GM21423 (cell line): Measurements from ENCODE around the gene OSBP2.
"Not testable (repeated sequence)": the region's sequence is repeated elsewhere in the genome, so short reads cannot be mapped to it uniquely, and the experiment has no call there.

Experiments used
- ATAC-seq: cut with Tn5 transposase; IDR thresholded peaks from one replicate; pipeline ENCODE4 v1.9.1; 2021; ENCODE audit warnings: mild to moderate bottlenecking, moderate library complexity; ENCODE audit not compliant: unreplicated experiment

The OSBP2 gene

GRCh38 chr22:30717331-30717921 lies 22.8 kb downstream of the OSBP2 start:
- ATAC-seq: no peak

DNA sequence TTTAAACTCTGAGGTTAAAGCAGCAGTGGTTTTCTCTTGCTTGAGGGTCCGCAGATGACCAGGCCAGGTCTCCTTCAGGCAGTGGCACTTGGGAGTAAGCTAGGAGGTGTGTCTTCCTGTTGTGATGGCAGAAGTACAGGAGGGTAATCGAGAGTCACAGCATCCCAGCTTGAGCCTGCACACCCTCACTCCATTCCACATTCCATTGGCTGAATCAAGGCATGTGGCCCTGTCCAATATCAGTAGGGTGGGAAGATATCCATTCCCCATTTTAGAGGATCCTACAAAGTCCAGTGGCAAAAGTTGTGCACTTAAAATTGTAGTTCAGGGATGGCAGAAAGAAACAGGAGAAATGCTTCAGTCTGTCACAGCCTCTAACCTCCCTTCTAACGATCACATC lies 23.3 kb downstream of the OSBP2 start:
- ATAC-seq: no peak

DNA sequence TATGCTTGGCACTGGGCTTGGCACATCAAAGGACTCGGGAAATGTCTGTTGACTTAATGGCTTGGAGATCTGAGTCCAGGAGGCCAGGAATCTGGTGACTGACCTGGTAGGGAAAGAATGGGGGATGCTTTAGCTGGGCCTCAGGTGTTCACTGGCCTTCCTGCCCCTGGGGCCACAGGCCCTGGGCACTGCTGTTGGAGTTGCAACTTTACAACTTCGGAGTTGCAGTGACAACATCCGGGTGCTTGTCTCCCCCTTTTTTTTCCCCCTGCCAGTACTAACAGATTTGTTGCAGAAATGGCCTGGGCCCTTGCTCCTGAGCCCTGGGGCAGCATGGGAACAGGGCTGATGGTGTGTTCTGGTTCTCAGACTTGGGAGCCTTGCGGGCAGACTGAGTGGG lies 23.8 kb downstream of the OSBP2 start:
- no peak for ATAC-seq

GRCh38 chr22:30718938-30719337 lies 24.3 kb downstream of the OSBP2 start:
- ATAC-seq: no peak

DNA sequence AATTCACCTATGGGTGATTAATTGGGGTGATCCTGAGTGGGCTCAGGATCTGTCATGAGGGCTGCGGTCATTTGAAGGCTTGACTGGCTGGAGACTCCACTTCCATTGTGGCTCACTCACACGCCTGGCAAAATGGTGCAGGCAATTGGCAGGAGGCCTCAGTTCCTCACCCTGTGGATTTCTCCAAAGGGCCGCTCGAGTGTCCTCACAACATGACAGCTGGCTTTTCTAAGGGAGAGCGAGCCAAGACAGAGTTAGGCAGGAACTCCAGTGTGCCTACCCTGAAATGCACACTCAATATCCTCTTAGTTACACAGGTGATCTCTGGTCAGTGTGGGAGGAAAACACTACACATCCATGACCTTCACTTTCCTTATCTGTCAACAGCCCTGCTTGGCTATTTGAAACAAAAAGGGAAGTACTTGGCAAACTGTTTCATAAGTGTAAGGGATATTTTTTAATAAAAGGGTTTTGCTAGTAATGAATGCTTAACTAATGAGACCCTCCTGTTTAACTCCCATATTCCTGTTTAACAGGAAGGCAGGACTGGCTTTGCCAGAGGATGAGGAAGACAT lies 25.7 kb downstream of the OSBP2 start:
- no peak for ATAC-seq

GRCh38 chr22:30721741-30722140 lies 27.1 kb downstream of the OSBP2 start:
- no peak for ATAC-seq

DNA sequence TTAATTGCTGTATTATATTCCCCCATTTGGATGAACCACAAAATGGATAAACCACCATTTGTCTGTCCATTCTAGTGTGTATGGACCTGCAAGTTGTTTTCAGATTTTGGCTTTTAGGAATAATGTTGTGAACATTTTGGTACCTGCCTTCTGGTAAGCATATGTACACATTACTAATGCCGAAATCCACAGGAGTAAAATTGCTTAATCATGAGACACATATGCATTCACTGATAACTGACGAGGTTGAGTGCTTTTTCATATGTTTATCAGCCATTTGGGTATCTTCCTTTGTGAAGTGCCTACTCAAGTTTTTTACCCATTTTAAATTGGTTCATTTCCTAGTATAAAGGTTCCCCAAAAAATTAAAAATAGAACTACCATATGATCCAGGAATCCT lies 34.2 kb downstream of the OSBP2 start:
- no peak for ATAC-seq

GRCh38 chr22:30731658-30732057 lies 37.0 kb downstream of the OSBP2 start:
- no peak for ATAC-seq

GRCh38 chr22:30732426-30732825 lies 37.8 kb downstream of the OSBP2 start:
- ATAC-seq: no peak

GRCh38 chr22:30733181-30733631 lies 38.5 kb downstream of the OSBP2 start:
- ATAC-seq: no peak

GRCh38 chr22:30740007-30740406 lies 45.3 kb downstream of the OSBP2 start:
- not testable (repeated sequence) for ATAC-seq

DNA sequence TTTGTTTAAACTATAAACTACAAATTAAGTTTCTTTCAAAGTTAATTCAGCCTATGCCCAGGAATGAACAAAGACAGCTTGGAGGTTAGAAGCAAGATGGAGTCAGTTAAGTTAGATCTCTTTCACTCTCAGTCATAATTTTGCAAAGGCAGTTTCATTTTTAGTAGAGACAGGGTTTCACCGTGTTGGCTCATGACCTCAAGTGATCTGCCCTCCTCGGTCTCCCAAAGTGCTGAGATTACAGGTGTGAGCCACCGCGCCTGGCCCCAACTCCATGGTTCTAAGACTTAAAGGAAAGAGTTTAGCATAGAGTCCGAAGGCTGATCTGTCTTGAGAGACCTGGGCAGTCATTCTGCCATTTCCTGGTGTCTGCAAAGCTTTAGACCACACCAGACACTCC lies 45.8 kb downstream of the OSBP2 start:
- ATAC-seq: not testable (repeated sequence)

- no peak for ATAC-seq
Measured at GRCh38 chr22:30742291-30743256, 47.9 kb downstream of the OSBP2 start.

DNA sequence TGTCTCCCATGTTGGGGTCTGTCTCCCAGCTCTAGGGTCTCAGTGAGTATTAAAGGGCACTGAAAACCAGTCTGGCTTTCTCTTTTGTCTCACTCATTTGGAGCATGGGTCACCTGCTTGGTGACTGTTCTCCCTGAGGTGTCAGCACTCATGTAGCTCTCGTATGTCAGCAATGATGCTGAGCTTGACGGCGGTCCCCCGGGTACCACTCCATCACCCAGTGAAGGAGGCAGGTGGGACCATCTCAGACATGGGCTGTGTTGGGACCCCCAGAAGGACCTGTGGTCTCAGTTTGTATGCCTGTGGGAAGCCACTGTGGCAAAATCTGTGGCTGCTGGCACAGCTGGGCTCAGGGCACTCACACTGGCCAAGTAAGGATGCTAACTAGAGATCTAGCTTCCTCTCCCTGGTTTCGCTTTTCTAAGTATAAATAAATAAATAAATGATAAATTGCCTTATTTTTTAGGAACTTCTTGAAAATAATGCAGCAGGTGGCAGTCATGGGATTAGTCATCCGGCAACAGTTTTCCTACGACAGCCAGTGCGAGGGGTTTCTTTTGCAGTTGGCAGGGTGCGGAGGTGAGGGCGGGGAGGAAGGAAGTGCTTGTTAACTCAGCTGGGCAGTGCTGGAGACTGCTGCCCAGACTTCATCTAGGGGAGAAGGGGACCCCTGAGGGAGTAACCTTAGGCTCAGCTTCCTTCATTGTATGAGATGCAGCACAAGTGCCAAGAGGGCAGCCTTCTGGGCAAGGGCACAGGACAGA lies 48.8 kb downstream of the OSBP2 start:
- ATAC-seq: no peak

DNA sequence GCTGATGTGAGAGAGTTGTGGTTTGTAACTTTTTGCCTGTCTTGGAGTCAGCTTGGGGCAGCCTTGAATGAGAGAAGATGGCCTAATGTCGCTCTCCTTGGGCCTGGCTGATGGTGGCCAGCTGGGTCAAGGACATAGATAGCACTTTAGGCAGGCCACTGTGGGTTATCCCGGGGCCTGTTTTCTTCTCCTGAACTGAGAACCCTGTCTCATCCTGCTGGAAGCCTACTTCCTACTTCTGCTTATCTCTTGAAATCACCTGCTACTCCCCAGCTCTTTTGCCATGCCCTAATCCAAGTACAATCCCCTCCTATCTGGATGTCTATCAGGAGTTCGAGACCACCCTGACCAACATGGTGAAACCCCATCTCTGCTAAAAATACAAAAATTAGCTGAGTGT lies 49.5 kb downstream of the OSBP2 start:
- no peak for ATAC-seq

DNA sequence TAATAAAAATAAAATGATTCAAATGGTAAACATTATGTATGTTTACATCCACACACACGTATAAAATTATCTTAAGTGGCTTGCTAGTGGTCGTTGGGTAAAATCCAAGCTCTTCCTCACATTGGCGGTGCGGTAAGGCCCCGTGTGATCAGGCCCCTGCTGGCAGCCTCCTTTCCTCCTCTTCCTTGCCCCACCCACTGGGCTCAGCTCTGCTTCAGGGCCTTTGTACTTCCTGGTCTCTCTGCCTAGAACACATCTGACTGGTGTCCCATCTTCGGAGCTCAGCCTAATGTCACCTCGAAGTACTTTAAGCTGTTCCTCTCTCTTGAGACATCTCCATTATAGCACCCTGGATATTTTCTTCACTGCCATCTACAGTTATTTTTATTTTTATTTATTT lies 52.8 kb downstream of the OSBP2 start:
- no peak for ATAC-seq

GRCh38 chr22:30749272-30749671 lies 54.6 kb downstream of the OSBP2 start:
- ATAC-seq: no peak

GRCh38 chr22:30749849-30750248 lies 55.2 kb downstream of the OSBP2 start:
- no peak for ATAC-seq

- no peak for ATAC-seq
Measured at GRCh38 chr22:30751529-30751928, 56.9 kb downstream of the OSBP2 start.

DNA sequence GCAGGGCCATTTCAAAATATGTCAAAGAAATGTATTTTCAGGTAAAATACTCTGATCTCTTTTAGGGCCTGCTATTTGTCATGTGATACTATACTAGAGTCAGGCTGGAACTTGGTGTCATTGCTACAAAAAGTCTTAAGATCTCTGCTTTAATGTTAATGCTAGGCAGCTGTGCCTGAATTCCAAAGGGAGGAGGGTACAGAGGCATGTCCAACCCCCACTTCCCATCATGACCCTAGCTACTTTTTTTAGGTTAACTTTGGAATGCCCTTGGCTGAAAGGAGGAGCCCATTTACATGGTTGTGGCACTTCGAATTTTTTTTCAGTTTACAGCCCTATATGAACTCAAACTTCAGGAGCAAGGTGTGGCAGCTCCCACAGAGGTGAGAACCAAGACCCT lies 58.1 kb downstream of the OSBP2 start:
- ATAC-seq: no peak

GRCh38 chr22:30753701-30754100 lies 59.0 kb downstream of the OSBP2 start:
- no peak for ATAC-seq
